GM19025 (cell line): ENCODE data around the gene FNDC8.
"Not testable (repeated sequence)": the region's sequence is repeated elsewhere in the genome, so short reads cannot be mapped to it uniquely, and the experiment has no call there.

Source experiments
- ATAC-seq: cut with Tn5 transposase; IDR thresholded peaks from one replicate; pipeline ENCODE4 v1.9.1; 2021; ENCODE audit warnings: mild to moderate bottlenecking, low read depth, moderate library complexity; ENCODE audit not compliant: unreplicated experiment

The FNDC8 gene

GRCh38 chr17:35138218-35138617 lies 16.8 kb downstream of the FNDC8 start:
- ATAC-seq, result no peak

- peak; percentile 71 for ATAC-seq
These were observed 20.5 kb downstream of the FNDC8 start, which contains the start of gene NLE1 for GRCh38 chr17:35141681-35142466. Gene NLE1, minus strand, starts transcription at chr17:35142303. Its CDS starts 28 bp downstream, at chr17:35142275.

- ATAC-seq, result no peak
These were observed 21.0 kb downstream of the FNDC8 start for GRCh38 chr17:35142467-35142796.

GRCh38 chr17:35144840-35145239 lies 23.4 kb downstream of the FNDC8 start:
- no peak for ATAC-seq

DNA sequence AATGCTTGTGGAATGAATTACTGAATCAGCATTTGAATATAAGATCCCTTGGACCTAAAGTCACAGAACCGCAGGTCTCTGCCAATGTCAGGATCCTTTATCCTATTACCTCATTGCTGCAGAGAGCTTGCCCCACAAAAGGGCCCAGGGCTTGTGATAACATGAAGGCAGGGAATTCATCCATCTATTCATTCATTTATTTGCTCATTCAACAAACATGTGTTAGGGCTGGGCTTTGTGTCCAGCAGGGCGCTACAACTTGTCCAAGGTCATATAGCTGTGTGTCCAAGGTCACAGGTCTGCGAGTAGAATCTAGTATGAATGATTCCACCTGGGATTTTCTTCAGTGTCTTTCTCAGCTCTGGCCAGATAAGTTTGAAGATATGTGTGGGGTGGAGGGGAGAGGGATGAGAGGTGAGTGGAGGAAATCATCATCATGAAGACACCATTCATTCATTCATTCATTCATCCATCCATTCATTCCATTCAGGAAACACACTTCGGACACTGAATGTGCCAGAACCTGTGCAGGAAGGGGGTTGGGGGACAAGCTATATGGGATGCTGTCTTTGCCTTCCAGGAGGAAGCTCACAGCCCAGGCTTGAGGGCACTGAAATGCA lies 24.9 kb downstream of the FNDC8 start:
- ATAC-seq, result no peak

DNA sequence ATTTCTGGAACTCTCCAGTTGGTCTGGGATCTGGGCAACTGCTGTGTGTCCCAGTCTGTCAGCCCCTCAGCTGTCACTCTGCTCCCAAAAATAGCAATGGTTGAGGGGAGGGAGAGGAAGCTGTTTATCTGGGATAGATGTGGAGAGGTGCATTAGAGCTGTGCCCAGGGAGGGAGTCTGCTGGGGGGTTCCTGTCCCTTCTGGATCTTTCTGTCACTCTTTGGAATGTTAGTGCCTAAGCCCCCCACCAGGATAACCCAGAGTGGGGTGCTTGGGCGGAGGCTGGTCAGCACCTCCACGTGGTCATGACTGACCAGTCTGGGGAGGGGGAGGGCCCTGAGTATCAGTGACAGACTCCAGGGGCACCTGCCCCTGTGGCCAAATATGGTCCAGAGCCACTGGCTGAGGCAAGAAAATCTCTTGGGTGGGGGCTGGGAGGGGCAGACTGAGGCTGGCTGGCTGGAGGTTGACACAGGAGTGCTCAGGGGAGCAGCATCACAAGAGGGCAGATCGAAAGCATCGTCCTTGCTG lies 26.0 kb downstream of the FNDC8 start, which contains the start of gene UNC45B:
UNC45B (plus strand) TSS at position 443 of the 531 bp plus-strand sequence. CDS start 447 bp downstream, outside the sequence.
- no peak for ATAC-seq

- no peak for ATAC-seq
These were observed 26.7 kb downstream of the FNDC8 start for GRCh38 chr17:35148144-35148543.

DNA sequence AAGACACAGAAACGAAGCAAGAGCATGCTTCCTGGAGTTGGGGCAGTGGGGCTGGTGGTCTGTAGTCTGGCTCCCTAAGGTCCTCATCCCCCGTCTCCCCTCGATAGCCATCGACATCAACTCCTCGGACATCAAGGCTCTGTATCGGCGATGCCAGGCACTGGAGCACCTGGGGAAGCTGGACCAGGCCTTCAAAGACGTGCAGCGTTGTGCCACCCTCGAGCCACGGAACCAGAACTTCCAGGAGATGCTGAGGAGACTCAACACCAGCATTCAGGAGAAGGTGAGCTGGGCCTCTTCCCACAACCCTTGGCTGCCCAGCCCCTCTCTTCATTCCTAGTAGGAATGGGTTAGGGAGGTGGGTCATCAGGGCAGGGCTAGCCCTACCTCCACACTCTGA lies 28.5 kb downstream of the FNDC8 start:
- ATAC-seq, result no peak

- ATAC-seq, result not testable (repeated sequence)
These were observed 29.7 kb downstream of the FNDC8 start for GRCh38 chr17:35151080-35151479.

GRCh38 chr17:35152421-35153140 lies 31.2 kb downstream of the FNDC8 start:
- no peak for ATAC-seq

GRCh38 chr17:35154196-35155165 lies 33.1 kb downstream of the FNDC8 start:
- no peak for ATAC-seq

GRCh38 chr17:35155246-35155645 lies 33.8 kb downstream of the FNDC8 start:
- ATAC-seq, result no peak

GRCh38 chr17:35159940-35160339 lies 38.5 kb downstream of the FNDC8 start:
- no peak for ATAC-seq

GRCh38 chr17:35160354-35161201 lies 39.2 kb downstream of the FNDC8 start:
- no peak for ATAC-seq

DNA sequence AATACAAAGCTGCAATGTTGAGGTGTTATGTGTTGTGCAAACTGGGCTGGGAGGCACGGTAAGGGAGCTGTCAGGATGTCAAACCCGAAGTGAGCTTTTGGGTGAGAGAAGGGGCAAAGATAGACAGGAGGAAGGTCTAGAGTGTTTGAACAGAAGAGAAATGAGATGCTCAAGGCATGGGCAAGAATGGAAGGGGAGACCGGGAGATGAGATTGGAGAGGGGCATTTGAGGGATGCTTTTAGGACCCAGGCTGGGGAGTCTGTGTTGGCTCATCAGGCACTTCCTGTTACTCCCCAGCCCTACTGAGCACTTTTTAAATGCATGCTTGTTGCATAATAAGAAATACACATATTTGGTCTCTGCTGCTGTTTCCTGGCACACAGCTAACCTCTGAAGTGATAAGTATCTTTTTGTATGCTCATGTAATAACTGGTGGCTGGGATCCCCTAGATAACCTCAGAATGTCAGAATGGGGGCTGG lies 39.9 kb downstream of the FNDC8 start:
- no peak for ATAC-seq

DNA sequence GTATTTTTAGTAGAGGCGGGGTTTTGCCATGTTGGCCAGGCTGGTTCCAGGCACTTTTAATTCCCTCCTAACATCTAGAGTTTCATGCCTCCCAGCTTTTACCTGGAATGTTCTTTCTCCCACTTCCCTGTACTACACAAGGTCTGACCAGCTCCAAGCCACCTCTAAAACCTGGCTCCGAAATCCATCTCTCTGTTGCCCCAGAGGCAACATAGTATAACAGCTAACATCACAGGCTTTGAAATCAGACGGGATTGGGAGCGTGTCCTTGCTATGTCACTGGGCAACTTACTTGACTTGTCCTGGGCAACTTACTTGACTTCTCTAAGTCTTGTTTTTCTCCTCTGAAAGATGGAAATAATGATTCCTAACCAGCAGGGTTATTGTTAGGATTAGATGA lies 41.3 kb downstream of the FNDC8 start:
- ATAC-seq, result no peak

DNA sequence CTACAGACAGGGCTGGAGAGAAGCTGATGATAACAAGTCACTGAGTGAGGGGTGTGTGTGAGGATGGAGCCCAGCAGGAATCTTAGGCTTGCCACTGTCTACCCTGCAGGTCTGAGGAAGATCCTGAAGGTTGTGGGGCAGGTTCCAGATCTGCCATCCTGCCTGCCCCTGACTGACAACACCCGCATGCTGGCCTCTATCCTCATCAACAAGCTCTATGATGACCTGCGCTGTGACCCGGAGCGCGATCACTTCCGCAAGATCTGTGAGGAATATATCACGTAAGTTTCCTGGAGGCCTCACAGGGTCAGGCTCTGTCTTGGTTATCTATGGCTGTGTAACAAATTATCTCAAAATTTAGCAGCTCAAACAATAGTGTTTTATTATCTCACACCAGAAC lies 42.5 kb downstream of the FNDC8 start:
- ATAC-seq, result no peak

DNA sequence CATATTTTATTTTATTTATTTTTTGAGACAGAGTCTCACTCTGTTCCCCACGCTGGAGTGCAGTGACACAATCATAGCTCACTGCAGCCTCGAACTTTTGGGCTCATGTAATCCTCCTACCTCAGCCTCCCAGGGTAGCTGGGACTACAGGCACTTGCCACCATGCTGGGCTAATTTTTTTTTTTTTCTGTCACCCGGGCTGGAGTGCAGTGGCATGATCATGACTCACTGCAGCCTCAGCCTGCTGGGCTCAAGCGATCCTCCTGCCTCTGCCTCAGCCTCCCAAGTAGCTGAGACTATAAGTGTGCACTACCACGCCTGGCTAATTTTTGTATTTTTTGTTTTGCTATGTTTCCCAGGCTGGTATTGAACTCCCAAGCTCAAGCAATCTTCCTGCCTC lies 43.3 kb downstream of the FNDC8 start:
- no peak for ATAC-seq

DNA sequence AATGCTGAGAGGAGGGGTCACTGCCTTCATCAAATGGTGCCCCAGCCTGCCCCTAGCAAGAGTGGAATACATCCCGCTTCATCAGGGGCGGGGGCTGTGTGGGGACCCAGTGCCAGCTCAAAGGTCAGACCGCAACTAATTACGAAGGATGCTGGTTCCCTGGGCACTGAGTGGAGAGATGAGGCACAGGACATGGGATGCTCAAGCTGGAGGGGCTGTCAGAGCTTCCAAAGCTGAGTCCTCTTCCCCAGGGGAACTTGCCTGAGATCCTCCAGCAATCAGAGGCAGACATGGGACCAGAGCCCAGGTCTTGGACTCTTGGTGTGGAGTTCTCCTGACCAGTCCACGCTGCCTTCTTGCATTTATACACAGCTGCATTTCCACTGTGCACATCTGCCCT lies 45.1 kb downstream of the FNDC8 start:
- ATAC-seq, result no peak
